Activated effector memory CD4-positive, alpha-beta T cell treated with Interleukin-2 at 50 U/mL for 16 hours (primary cell): ENCODE data around the gene PRKCB.
A peak's percentile ranks its signal among the peaks of the same experiment; 100 is the strongest.

ENCODE experiments used
- DNase-seq: peaks from one replicate; pipeline ENCODE4 v3.0.0-alpha.2; 2020

Gene PRKCB

DNA sequence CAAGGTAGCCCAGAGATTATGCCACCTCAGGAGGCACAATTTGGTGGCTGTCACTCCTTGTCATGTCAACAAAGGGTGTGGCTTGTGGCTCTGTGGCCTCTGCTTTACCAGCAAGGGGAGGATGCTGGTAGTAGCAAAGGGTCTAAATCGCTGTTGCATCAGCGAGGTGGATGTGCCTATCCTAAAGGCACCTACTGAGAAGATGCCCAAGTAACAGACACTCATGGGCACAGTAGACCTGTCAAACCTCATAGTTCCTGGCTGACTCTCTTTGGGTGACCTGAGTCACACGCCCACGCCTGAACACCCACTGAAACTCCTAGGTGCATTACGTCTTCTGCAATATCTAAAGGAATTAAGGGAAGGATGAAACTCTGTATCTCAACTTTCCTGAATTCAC lies 139.5 kb downstream of the PRKCB start:
- no peak for DNase-seq

DNA sequence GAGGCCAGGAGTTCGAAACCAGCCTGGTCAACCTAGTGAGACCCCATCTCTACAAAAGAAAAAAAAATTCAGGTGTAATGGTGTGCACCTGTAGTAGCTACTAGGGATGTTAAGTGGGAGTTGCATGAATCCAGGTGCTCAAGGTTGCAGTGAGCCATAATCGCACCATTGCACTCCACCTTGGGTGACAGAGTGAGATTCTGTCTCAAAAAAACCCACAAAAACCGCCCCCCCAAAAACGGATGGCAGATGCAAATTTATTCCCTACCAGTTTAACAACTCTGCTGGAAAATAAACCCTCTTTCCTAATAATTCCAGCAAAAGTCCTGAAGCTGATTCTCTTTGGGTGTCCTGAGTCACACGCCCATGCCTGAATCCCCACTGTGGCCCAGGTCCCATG lies 140.3 kb downstream of the PRKCB start:
- DNase-seq = no peak

GRCh38 chr16:23976524-23976923 lies 140.7 kb downstream of the PRKCB start:
- DNase-seq = no peak

GRCh38 chr16:23979441-23979840 lies 143.7 kb downstream of the PRKCB start:
- no peak for DNase-seq

GRCh38 chr16:23979982-23980381 lies 144.2 kb downstream of the PRKCB start:
- no peak for DNase-seq

GRCh38 chr16:23981429-23982399 lies 145.9 kb downstream of the PRKCB start:
- DNase-seq = no peak

DNA sequence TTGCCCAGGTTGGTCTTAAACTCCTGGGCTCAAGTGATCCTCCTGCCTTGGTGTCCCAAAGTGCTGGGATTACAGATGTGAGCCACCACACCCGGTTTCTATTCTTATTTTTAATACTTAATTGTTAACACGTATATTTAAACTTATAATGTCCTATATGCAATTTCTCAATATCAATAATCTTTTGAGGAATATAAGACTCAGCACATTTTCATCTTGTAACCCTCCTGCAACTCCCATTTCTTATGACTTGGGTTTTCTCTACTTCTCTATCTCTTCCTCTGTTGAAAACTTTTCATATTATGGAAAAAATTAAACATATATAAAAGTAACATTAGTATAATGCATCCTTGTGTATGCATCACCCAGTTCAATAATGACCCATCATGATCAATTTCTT lies 150.7 kb downstream of the PRKCB start:
- no peak for DNase-seq

DNA sequence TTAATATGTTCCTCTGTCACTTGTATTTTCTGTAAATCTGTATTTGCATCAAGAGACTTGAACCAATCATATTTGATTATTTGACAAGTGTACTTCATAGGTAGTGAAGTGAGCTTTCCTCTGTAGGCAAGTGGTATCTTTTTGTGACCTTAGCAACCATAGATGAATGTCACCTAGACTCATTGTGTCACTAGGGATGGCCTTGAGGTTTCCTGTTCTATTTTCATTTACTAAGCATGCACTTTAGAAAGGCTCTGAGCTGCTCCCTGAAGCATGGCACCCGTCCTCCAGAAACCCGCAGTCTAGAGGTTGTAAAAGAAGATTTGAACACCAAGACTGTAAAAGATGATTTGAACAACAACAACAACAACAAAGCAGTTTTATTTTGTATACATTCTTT lies 151.7 kb downstream of the PRKCB start:
- DNase-seq = no peak

DNA sequence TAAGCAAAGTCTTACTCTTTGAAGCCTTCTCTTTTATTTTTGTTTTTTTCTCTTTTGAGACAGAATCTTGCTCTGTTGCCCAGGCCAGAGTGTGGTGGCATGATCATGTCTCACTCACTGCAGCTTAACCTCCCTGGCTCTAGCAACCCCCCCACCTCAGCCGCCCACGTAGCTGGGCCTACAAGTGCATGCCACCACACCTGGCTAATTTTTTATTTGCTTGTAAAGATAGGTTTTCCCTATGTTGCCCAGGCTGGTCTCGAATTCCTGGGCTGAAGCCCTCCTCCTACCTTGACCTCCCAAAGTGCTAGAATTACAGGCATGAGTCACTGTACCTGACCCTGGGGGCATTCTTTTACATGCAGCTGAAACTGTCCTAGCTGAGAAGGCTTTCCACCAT lies 154.7 kb downstream of the PRKCB start:
- no peak for DNase-seq

- no peak for DNase-seq
Observed at GRCh38 chr16:23991066-23991465, 155.3 kb downstream of the PRKCB start.

GRCh38 chr16:23994615-23995014 lies 158.8 kb downstream of the PRKCB start:
- no peak for DNase-seq

- DNase-seq = no peak
Observed at GRCh38 chr16:23996258-23996955, 160.6 kb downstream of the PRKCB start.

DNA sequence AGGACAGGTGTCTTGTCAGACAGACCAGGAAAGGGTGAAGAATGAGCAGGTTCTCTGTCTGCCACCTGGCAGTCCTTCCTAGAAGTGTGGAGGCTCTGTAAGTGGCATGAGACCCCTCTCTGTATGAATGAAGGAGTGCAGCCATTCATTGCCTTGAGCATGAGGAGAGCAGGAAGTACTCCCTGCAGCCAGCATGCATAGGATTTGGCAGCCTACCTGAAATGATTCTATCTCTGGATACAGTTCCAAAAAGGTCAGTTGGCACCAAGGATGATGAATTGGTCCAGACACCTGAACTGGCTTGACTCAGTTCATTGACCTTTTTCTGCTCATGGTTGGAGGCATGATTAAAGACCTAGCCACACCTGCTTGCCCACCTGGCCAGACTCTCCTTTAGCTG lies 163.0 kb downstream of the PRKCB start:
- no peak for DNase-seq

DNA sequence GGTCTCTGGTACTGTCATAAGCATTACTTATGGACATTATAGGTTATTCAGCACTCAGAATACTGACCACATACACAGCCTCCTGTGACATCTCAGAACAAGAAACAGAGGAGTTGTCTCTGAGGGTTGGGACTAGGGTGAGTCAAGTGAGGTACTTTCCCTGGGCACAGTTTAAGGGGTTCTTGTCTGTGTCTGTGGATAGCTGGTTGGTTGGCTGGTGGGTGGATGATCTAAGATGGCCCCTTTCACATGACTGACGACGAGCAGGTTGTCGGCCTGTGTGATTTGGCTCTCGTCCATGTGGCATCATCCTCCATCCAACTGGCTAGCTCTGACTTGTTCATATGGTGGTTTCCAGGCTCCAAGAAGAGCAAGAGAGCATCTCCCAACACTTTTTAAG lies 163.9 kb downstream of the PRKCB start:
- DNase-seq = no peak

DNA sequence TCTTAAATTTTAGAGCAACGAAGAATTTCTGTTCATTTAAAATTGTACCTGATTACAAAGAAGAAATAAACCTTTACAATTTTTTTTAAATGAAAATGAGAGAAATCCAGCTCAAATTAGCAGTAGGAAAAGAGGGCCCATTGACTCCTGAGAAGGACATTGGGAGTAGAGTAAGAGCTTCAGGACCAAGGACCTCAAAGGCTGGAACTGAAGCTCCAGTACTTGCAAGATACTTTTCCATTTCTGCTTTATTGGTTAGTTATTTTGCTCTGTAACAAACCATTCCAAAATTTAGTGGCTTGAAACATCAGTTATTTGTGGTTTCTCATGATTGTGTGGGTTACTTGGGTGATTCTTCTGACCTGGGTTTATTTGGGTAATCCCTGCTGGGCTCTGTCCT lies 165.9 kb downstream of the PRKCB start:
- no peak for DNase-seq

- no peak for DNase-seq
Observed at GRCh38 chr16:24002619-24003018, 166.8 kb downstream of the PRKCB start.

GRCh38 chr16:24005577-24005976 lies 169.8 kb downstream of the PRKCB start:
- DNase-seq = no peak

DNA sequence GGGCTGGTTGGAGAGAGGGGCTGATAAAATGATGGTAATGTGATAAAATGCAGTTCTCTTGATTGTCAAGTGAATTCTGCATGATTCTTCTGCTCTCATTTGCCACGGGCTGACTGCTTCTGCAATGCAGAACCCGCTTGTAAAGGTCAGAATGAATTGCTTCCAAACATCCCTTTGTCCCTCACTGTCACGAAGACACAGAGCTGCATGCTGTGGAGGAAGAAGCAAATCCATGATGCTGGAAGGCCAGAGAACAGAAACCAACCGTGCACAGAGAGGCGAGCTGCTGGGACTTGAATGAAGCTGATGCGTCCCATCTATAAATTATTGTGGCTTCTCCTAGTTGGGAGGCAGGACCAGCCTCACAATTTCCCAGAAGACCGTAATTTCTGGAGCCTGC lies 171.6 kb downstream of the PRKCB start:
- no peak for DNase-seq

- no peak for DNase-seq
Observed at GRCh38 chr16:24007934-24008333, 172.2 kb downstream of the PRKCB start.

DNA sequence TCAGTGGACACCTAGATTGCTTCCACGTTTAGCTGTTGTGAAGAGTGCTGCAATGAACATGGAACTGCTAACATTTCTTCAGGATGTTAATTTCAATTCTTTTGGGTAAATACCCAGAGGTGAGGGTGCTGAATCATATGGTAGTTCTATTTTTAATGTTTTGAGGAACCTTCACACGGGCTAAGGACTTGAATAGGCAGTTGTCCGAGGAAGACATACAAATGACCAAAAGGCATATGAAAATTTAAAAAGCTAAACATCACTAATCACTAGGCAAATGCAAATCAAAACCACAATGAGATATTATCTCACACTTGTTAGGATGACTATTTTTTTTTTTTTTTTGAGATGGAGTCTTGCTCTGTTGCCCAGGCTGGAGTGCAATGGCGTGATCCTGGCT lies 173.3 kb downstream of the PRKCB start:
- no peak for DNase-seq

- no peak for DNase-seq
Observed at GRCh38 chr16:24009955-24010354, 174.2 kb downstream of the PRKCB start.

DNA sequence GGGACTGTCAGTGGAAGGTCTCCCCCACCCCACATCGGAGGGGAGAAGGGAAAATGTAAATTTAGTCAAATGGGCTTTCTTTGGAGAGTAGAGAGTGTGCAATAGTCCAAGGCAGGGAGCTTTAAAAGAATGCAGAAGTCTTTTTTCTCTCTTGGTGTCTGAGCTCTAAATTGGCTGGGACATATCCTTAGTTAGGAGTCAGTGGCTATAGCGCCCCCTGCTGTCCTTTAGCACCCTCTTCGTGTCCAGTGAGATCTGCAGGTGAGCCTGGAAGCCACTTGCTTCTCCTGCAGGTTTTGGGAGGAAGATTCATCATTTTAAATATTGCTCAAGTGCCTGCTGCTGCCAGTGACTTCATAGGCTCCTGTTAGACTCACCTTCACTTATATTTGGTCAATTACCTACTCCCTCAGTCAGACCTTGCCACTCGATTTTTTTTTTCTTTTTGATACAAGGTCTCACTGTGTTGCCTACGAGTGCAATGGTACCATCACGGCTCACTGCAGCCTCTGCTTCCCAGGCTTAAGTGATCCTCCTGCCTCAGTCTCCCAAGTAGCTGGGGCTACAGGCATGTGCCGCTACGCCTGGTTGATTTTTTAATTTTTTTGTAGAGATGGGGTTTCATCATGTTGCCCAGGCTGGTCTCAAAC lies 174.8 kb downstream of the PRKCB start:
- DNase-seq = peak; percentile 63

- DNase-seq = no peak
Observed at GRCh38 chr16:24011237-24011636, 175.5 kb downstream of the PRKCB start.
